Neuronal stem cell (in vitro differentiated cells): ENCODE data around the gene GATA3.

ENCODE experiments used
- DNase-seq: peaks from one replicate; pipeline ENCODE4 v3.0.0-alpha.2; 2013; ENCODE audit warnings: low spot score
- H2AFZ ChIP-seq: one replicate; pipeline ENCODE4 v1.6.1; 2013; ENCODE audit warnings: mild to moderate bottlenecking, low read length, inconsistent platforms
- H2AK5ac ChIP-seq: 2 replicates; pipeline ENCODE4 v1.6.1; 2013; ENCODE audit warnings: low read depth, mild to moderate bottlenecking, inconsistent platforms, low read length, moderate library complexity, mixed read lengths
- H2BK120ac ChIP-seq: 2 replicates; pipeline ENCODE4 v1.6.1; 2013; ENCODE audit warnings: low read depth, mild to moderate bottlenecking, inconsistent platforms, low read length, moderate library complexity, mixed read lengths
- H2BK12ac ChIP-seq: one replicate; pipeline ENCODE4 v1.6.1; 2013; ENCODE audit warnings: low read length, inconsistent platforms
- H2BK15ac ChIP-seq: 2 replicates; pipeline ENCODE4 v1.6.1; 2013; ENCODE audit warnings: mild to moderate bottlenecking, low read length, inconsistent platforms, mixed read lengths
- H2BK5ac ChIP-seq: one replicate; pipeline ENCODE4 v1.6.1; 2013; ENCODE audit warnings: inconsistent platforms, mild to moderate bottlenecking, low read length, moderate library complexity
- H3K14ac ChIP-seq: one replicate; pipeline ENCODE4 v1.6.1; 2013; ENCODE audit warnings: low read length, inconsistent platforms
- H3K18ac ChIP-seq: 2 replicates; pipeline ENCODE4 v1.6.1; 2013; ENCODE audit warnings: low read length, inconsistent platforms
- H3K23ac ChIP-seq: 2 replicates; pipeline ENCODE4 v1.6.1; 2013; ENCODE audit warnings: low read depth, mild to moderate bottlenecking, mixed read lengths, low read length, inconsistent platforms; ENCODE audit not compliant: poor library complexity
- H3K27ac ChIP-seq: replicated peaks from 3 replicates; pipeline ENCODE4 v1.5.1; 2013; ENCODE audit warnings: low read length, inconsistent platforms
- H3K27me3 ChIP-seq, 3 experiments: 2 replicates each; pipeline ENCODE4 v1.6.1; 2013; ENCODE audit warnings: low read length in 3 of 3, mild to moderate bottlenecking in 2 of 3, inconsistent platforms in 1 of 3, low read depth in 1 of 3, mixed read lengths in 1 of 3, moderate library complexity in 1 of 3; ENCODE audit not compliant: control insufficient read depth in 3 of 3, insufficient read depth in 3 of 3
- H3K36me3 ChIP-seq, 2 donors: replicated peaks in 1 of 2; 2 replicates each; pipeline ENCODE4 v1.6.1; 2013; ENCODE audit warnings: low read length in 2 of 2; ENCODE audit not compliant: control insufficient read depth in 2 of 2, insufficient read depth in 2 of 2
- H3K4ac ChIP-seq: 2 replicates; pipeline ENCODE4 v1.6.1; 2013; ENCODE audit warnings: inconsistent platforms, mild to moderate bottlenecking, low read length, moderate library complexity
- H3K4me1 ChIP-seq, 2 donors: 1 replicate in 1 of 2; 2 replicates in 1 of 2; pipeline ENCODE4 v1.6.1; 2013; ENCODE audit warnings: low read length in 2 of 2, low read depth in 1 of 2; ENCODE audit not compliant: control insufficient read depth in 2 of 2, insufficient read depth in 1 of 2
- H3K4me2 ChIP-seq: one replicate; pipeline ENCODE4 v1.6.1; 2013; ENCODE audit warnings: mild to moderate bottlenecking, low read length, inconsistent platforms; ENCODE audit not compliant: insufficient read depth, poor library complexity, severe bottlenecking
- H3K4me3 ChIP-seq, 2 donors: 2 replicates each; pipeline ENCODE4 v1.5.1; 2013; ENCODE audit warnings: low read length in 2 of 2, mild to moderate bottlenecking in 2 of 2, inconsistent platforms in 1 of 2, moderate library complexity in 1 of 2
- H3K79me1 ChIP-seq: one replicate; pipeline ENCODE4 v1.6.1; 2013; ENCODE audit warnings: low read depth, mild to moderate bottlenecking, inconsistent platforms, low read length, moderate library complexity
- H3K9ac ChIP-seq: one replicate; pipeline ENCODE4 v1.6.1; 2013; ENCODE audit warnings: mild to moderate bottlenecking, low read depth, low read length, inconsistent platforms; ENCODE audit not compliant: poor library complexity
- H3K9me3 ChIP-seq, 2 donors: replicated peaks in 1 of 2; 2 replicates each; pipeline versions ENCODE3 to v1.6.1; 2013; ENCODE audit warnings: low read length in 2 of 2, mild to moderate bottlenecking in 2 of 2, inconsistent platforms in 1 of 2, low read depth in 1 of 2, mixed read lengths in 1 of 2, moderate library complexity in 1 of 2; ENCODE audit not compliant: control insufficient read depth in 2 of 2, insufficient read depth in 1 of 2
- H4K8ac ChIP-seq: one replicate; pipeline ENCODE4 v1.6.1; 2013; ENCODE audit warnings: low read depth, mild to moderate bottlenecking, inconsistent platforms, low read length, moderate library complexity
- H4K91ac ChIP-seq: one replicate; pipeline ENCODE4 v1.6.1; 2013; ENCODE audit warnings: low read length, low read depth, mild to moderate bottlenecking, inconsistent platforms; ENCODE audit not compliant: poor library complexity
- WGBS, 2 donors: extraction: QIAGEN DNeasy Blood & Tissue Kit; methylation state at CpG; one replicate each; pipeline ENCODE4 v1.1.7; 2013; ENCODE audit warnings: missing lambda C conversion rate in 2 of 2, mixed read lengths in 1 of 2; ENCODE audit not compliant: insufficient read length in 2 of 2, insufficient replicate concordance in 1 of 2; ENCODE audit errors: extremely low coverage in 2 of 2; 5-methylcytosine and 5-hydroxymethylcytosine counted together

GATA3 gene

GRCh38 chr10:8064436-8064835 is 9.9 kb downstream of the GATA3 start:
- Histone ChIP-seq H2AK5ac (no peak overlapping the region), H2BK5ac (no peak overlapping the region), H3K9me3 (no peaks in the 10 kb centered on the region), H4K8ac (no peak overlapping the region), H3K4ac (no peak overlapping the region), H3K79me1 (no peaks in the 10 kb centered on the region), H2BK120ac (no peak overlapping the region), H3K36me3 (no peaks in the 10 kb centered on the region), H3K27ac (no peak overlapping the region), H2BK12ac (no peak overlapping the region), H3K4me1 (peaks cover 0 to 35% of the 10 kb centered on the region in 2 donors), H3K27me3 (peaks cover 0 to 89% (median 26%) of the 10 kb centered on the region in 3 experiments), H2BK15ac (no peak overlapping the region), H3K23ac (no peak overlapping the region), H2AFZ (no peak overlapping the region), H3K18ac (no peak overlapping the region), H3K4me3 (no peak overlapping the region), H4K91ac (no peak overlapping the region), H3K14ac (no peak overlapping the region), H3K4me2 (no peak overlapping the region), H3K9ac (no peak overlapping the region)
- no peak for DNase-seq
- WGBS, 2 donors: no CpG with 5 or more reads among the region's 5 CpGs

GRCh38 chr10:8065651-8066050 is 11.2 kb downstream of the GATA3 start:
- no peak overlapping the region for H3K18ac ChIP-seq
- H3K79me1 ChIP-seq: no peaks in the 10 kb centered on the region
- no peak overlapping the region for H3K23ac ChIP-seq
- H4K91ac ChIP-seq: no peak overlapping the region
- H2BK120ac ChIP-seq: no peak overlapping the region
- no peak overlapping the region for H3K4ac ChIP-seq
- H3K14ac ChIP-seq: no peak overlapping the region
- no peak overlapping the region for H4K8ac ChIP-seq
- DNase-seq: no peak
- no peaks in the 10 kb centered on the region for H3K36me3 ChIP-seq
- H2BK15ac ChIP-seq: no peak overlapping the region
- H3K4me3 ChIP-seq: no peak overlapping the region
- no CpG with 5 or more reads among the region's 2 CpGs for WGBS, 2 donors
- H3K9me3 ChIP-seq: no peaks in the 10 kb centered on the region
- no peak overlapping the region for H3K9ac ChIP-seq
- peaks cover 0 to 82% (median 17%) of the 10 kb centered on the region in 3 experiments for H3K27me3 ChIP-seq
- no peak overlapping the region for H3K27ac ChIP-seq
- no peak overlapping the region for H2BK5ac ChIP-seq
- no peak overlapping the region for H3K4me2 ChIP-seq
- no peak overlapping the region for H2AK5ac ChIP-seq
- no peak overlapping the region for H2BK12ac ChIP-seq
- peaks cover 0 to 29% of the 10 kb centered on the region in 2 donors for H3K4me1 ChIP-seq
- H2AFZ ChIP-seq: no peak overlapping the region

GRCh38 chr10:8066124-8066523 is 11.6 kb downstream of the GATA3 start:
- Histone ChIP-seq H3K79me1 (no peaks in the 10 kb centered on the region), H4K91ac (no peak overlapping the region), H3K4me1 (peaks cover 0 to 26% of the 10 kb centered on the region in 2 donors), H2BK120ac (no peak overlapping the region), H3K4me2 (no peak overlapping the region), H3K27me3 (peaks cover 0 to 81% (median 12%) of the 10 kb centered on the region in 3 experiments), H3K4ac (no peak overlapping the region), H3K9ac (no peak overlapping the region), H2AFZ (no peak overlapping the region), H2AK5ac (no peak overlapping the region), H3K9me3 (no peaks in the 10 kb centered on the region), H3K18ac (no peak overlapping the region), H2BK5ac (no peak overlapping the region), H3K23ac (no peak overlapping the region), H3K27ac (no peak overlapping the region), H3K36me3 (no peaks in the 10 kb centered on the region), H4K8ac (no peak overlapping the region), H3K4me3 (no peak overlapping the region), H2BK12ac (no peak overlapping the region), H3K14ac (no peak overlapping the region), H2BK15ac (no peak overlapping the region)
- no CpG with 5 or more reads among the region's 1 CpG for WGBS, 2 donors
- no peak for DNase-seq

GRCh38 chr10:8066797-8067196 is 12.3 kb downstream of the GATA3 start:
- DNase-seq: no peak
- no peak overlapping the region for H2BK12ac ChIP-seq
- no peak overlapping the region for H3K14ac ChIP-seq
- H4K8ac ChIP-seq: no peak overlapping the region
- no peaks in the 10 kb centered on the region for H3K9me3 ChIP-seq
- H3K23ac ChIP-seq: no peak overlapping the region
- H4K91ac ChIP-seq: no peak overlapping the region
- H3K79me1 ChIP-seq: no peaks in the 10 kb centered on the region
- H3K18ac ChIP-seq: no peak overlapping the region
- no peak overlapping the region for H3K27ac ChIP-seq
- H3K4me3 ChIP-seq: no peak overlapping the region
- no CpG with 5 or more reads among the region's 2 CpGs for WGBS, 2 donors
- no peak overlapping the region for H3K4me2 ChIP-seq
- no peak overlapping the region for H2BK5ac ChIP-seq
- H3K27me3 ChIP-seq: peaks cover 0 to 81% (median 9%) of the 10 kb centered on the region in 3 experiments
- H3K36me3 ChIP-seq: no peaks in the 10 kb centered on the region
- no peak overlapping the region for H2AFZ ChIP-seq
- no peak overlapping the region for H3K9ac ChIP-seq
- H2BK15ac ChIP-seq: no peak overlapping the region
- no peak overlapping the region for H2BK120ac ChIP-seq
- H3K4me1 ChIP-seq: peaks cover 0 to 19% of the 10 kb centered on the region in 2 donors
- no peak overlapping the region for H3K4ac ChIP-seq
- no peak overlapping the region for H2AK5ac ChIP-seq
